NCI-H748 (cell line): ENCODE data around the gene MRFAP1L1.
"Not testable (repeated sequence)": the region's sequence is repeated elsewhere in the genome, so short reads cannot be mapped to it uniquely, and the experiment has no call there.

Experiments
- DNase-seq: peaks from one replicate; lab custom pipeline; 2025; ENCODE audit not compliant: unreplicated experiment; lab: John Stamatoyannopoulos, UW

The MRFAP1L1 gene

DNA sequence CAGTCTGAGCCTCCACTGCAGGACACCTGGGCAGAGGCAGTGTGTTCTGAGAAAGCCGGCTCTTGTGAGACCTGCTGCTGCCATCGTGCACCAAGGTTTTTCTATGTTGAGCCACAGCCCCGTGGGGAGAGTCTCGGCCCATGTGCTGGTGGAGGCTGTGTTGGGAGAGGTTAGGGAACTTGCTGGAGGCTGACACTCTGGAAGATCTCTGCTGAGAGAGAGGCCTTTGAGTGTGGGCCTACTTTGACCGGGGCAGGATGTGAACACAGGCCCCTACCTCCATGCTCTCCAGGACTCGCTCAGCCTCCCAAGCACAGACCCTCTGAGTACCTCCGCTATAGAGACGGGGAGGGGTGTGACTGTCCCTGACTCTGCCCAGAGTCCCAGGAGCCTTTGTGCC lies 17.3 kb downstream of the MRFAP1L1 start:
- DNase-seq: no peak

DNA sequence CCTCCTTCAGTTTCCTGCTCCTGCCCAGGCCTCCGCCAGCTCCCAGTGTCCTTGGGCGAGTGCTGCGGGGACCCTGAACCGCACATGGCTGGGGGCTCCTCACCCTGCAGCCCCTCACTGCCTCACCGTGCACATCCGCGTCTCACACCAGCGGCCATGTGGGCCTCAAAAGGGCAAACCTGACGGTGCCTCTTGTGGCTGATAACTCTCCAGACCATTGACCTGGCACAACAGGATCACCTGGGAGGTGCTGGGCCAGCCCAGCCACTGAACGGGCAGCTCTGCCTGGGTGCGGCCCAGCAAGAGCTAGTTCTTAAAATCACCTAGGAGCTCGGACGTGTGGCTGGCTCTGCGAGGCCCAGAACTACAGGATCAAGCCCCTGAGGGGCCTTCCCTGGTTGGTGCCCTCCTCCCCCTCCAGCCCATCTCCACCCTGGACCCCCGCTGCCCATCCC lies 20.1 kb downstream of the MRFAP1L1 start:
- DNase-seq: no peak

DNA sequence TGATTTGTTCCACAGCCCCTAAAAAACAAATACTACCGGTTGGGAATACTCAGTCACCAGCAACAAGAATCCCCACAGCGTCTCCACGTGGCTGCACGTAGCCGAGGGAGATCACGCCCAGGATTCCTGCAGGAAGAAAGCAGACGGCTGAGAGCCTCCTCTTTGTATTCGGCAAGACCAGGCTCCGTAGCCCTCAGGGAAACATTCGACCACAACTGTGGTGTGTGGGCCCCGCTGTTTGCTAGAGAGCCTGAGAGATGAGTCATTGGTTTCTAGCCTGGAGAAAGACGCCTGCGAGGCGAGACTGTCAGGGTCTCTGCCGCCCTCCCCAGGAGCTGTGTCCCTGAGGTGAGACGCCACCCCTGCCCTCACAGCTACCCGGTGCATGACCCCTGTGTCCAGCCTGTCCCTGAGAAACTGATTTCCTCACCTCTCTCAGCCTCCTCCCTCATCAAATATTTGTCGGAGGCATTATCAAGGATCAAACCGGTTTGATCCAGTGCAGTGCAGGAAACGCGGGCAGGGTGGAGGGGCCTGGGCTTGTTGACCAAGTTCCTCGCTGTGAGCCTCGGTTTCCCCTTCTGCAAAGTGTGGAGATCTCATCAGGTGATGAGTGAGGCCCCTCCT lies 20.7 kb downstream of the MRFAP1L1 start:
- no peak for DNase-seq

DNA sequence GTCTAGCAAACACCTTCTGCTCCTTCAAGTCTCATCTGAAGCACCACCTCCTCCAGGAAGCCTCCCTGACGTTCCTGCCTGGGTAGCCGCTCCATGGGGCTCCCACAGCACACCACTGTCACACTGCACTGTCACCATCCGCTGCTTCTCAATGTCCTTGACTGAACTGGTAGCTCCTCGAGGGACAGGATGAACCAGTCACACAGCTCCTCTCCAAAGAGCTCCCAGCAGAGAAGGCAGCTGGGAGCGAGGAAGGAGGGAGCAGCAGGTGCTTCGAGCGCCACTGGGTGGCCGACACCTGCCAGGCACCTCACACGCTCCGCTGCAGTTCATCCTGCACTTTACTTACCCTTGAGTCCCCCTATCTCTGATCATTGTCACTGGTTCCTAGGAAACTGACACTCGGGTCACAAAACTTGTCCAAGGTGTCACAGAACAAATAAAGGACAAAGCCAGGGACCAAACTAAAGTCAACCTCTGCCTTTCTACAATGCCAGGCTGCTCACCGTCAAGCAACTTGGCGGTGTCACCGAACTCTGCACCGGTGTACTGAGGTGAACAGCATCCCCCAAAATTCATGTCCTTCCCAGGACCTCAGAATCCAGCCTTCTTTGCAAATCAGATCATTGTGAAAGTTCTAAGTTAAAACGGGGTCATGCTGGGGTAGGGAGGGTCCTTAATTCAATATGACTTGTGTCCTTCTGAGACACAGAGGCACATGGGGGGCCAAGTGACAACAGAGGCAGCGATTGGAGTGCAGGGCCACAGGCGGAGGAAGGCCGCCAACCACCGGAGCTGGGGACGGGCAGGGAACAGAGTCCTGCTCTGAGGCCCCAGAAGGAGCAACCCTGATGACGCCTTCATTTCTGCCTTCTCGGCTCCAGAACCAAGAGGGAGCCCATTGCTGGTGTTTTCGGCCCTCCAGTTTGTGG lies 21.5 kb downstream of the MRFAP1L1 start:
- DNase-seq: peak; percentile 34

DNA sequence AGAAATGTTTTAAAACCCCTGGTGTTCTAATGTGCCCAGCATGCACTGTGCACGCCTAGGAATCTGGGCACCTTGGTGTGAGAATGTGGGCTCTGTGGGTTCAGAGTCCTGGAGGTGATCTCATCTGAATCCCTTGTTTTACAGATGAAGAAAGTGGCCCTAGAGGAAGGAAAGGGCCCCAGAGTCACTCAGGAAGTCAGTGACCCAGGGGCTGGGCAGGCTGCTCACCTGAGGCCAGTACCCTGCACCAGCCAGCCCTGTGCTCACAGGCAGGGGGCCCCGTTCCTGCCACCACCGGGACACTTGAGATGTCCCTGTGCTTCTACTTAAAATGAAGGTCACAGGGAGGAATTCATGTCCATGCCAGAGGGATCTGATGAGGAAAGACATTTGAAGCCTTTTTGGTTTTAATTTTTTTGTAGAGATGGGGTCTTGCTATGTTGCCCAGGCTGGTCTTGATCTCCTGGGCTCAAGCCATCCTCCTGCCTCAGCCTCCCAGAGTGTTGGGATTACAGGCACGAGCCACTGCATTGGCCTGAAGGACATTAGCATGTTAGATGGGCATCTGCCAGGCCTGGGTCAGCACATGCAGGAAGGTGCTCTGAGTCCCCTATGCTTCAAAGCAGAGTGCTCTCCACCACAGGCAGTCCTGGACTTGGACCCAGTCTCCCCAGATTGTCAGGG lies 23.4 kb downstream of the MRFAP1L1 start:
- DNase-seq: no peak

DNA sequence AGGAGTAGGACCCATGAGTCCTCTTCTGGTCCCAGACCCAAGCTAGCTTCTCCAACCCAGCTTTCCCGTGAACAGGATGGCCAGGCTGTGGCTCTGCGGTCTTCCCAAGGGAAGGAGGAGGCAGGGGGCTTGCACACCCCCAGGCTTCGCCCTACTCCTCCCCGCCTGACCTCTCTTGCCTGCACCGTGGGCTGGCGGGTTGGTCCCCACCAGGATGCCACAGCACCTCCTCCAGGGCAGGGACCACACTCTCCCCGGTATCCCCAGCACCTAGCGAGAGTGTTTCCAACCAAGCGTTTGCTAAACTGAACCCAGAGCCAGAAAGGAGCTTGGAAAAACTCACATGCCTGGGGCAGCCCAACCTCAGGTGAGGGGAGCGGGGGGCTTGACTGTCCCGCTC lies 25.0 kb downstream of the MRFAP1L1 start:
- DNase-seq: no peak

DNA sequence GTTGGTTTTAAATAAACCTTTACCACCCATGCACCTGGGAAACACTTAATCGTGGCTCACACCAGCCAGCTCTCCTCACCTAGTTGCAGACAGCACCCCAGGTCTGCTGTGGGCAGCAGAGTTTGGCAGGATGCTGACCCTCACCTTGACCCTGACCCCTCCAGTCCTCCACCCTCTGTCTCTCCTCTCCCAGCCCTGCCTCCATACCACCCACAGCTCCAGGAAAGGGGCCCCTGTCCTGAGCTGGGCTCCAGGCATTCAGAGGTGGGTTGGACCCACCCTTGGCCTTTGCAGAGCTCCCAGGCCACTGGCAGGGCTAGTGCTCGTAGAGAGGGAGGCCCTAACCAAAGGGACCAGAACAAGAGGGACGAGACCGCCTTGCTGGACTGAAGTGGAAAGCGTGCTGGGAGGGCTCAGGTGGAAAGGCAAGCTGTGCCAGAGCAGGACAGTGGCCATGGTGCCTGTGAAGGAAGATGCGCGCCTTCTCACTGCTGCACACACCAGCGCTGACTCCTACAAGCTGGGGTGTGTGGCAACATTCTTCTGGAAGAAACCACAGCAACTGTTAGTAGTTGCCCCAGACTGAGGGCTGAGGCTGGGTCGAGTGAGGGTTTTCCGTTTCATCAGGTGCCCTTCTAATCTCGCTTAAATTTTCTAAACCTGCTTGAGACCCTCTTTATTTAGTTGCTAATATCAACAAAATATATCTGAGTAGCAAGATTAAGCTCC lies 26.6 kb downstream of the MRFAP1L1 start:
- no peak for DNase-seq

DNA sequence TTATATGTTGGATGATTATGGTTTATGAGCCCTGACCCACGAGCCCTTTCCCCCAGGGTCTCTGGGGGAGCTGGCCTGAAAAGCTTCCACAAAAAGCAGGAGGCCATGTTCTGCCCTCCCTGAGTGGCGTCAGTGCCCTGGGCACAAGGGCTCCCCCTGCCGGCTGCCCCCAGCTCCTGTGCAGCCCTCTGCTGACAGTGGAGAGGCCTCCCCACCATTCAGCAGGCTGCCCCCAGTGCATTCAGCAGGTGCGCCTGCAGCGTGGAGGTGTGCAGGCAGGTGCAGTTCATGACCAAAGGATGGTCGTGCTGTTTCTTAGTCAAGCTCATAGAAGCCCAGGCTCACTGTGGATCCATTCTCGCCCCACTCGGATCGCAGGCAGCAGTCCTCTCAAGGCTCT lies 28.5 kb downstream of the MRFAP1L1 start:
- DNase-seq: no peak

DNA sequence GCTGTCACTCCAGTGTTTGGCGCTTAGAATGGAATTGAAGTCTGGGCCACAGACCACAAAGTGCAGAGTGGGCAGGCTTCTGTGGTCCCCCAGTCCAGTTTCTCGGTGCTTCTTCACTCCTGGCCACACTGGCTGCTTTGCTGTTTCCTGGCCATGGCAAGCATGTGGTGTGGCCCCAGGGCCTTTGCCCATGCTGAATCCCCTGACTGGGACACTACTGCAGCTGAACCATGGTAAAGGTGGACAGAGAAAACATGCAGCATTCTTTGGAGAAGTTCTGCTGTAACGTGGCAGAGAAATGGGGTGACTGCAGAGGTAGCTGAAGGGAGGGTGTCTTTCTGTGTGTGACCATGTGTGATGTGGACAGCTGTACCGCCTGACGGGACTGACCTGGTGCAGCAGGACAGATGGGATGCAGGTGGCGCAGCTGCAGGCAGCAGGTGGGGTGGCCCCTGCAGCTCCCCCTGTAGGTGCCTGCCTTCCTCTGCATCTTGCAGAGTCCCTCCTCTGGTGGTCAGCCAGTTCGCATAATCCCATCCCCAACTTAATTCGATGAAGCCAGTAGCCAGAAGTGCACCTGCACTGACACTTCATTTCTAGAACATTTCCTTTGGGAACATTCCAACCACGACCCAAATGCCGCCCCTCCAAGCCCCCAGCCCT lies 29.2 kb downstream of the MRFAP1L1 start:
- no peak for DNase-seq

DNA sequence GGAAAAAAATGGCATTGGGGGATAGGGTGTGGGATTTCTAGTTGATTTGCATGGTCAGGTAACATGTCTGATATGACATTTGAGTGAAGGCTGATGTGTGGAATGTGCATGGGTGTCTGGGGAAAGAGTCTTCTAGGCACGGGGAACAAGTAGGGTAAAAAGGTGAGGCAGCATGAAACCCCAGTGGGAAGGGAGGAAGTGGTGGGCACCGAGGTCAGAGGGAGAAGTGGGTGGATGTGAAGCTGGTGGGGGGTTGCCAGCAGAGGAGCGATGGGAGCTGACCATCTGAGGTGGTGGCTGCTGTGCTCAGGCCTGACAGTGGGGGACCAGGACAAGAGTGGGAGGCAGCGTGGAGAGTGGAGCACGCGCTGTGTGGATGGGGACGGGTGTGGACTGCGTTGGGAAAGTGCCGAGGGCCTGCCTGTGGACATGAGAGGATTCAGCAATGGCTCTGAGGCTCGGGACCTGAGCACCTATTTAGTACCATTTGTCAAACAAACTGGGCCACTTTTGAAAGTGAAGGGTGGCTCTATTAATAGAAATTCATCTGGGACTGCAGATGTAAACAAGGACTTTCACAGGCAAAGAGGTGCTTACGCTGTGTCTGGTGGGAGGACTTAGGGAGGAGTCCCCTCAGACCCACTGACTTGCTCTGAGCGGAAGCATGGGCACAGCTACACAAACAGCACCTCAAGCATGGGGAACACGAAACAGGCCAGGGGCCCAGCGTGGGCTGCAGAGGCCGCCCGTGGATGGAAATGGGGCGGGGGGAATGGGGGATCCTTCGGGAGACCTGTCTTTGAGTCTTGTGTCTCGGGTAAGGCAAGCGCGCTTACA lies 32.7 kb downstream of the MRFAP1L1 start:
- no peak for DNase-seq

DNA sequence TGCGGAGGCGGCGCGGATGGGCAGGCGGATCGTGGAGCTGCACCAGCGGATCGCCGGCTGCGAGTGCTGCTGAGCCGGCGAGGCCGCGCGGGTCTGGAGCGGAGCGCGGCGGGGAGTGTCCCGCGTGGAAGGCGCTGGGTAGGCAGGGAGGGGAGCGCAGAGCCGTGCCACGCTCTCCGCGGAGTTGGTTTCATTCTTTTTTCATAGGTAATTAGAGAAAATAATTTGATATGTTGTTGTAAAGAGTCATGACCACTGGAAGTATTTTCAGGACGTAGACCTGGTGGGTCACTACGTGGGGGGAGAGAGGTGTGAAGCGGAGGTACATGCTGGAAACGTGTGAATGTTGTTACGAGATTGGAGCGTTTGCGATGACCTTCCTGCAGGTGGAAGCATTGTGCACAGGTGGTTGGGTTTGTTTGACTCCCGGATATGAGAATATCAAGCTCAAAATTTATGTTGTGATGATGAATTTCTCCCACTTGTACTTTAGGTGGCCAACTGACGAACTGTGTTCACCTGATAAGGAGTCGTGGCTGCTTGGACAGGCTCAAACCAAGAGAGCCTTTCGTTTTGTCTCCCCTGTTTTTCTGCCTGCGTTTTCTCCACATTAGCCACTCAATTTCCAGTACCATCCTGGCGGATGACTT lies 35.0 kb downstream of the MRFAP1L1 start:
- peak; percentile 63 for DNase-seq

DNA sequence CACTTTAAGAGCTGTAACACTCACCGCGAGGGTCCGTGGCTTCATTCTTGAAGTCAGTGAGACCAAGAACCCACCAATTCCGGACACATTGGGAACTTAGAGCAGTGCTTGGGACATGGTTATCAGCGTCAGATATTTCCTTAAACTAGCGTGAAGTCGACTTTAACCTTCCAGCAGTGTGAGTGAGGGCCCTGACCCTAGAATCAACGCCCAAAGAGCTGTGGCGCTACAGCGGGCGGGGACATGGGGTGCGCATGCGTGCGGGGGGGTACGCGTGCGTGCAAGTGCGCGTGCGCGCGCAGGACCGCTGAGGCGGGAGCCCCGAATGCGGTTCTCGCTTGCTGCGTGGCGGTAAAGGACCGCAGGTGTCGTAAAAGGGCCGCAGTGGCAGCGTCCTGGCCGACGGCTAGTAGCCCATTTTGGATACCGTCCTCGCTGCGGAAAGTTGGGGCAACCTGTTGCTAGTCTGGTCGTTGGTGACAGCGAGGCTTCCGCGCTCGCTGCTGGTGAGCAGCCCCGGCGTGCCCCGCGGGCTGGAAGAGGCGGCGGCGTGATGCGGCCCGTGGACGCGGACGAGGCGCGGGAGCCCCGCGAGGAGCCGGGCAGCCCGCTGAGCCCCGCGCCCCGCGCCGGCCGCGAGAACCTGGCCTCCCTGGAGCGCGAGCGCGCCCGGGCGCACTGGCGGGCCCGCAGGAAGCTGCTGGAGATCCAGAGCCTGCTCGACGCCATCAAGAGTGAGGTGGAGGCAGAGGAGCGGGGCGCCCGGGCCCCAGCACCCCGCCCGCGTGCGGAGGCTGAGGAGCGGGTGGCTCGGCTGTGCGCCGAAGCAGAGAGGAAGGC lies 35.8 kb downstream of the MRFAP1L1 start:
- DNase-seq: peak; percentile 90

DNA sequence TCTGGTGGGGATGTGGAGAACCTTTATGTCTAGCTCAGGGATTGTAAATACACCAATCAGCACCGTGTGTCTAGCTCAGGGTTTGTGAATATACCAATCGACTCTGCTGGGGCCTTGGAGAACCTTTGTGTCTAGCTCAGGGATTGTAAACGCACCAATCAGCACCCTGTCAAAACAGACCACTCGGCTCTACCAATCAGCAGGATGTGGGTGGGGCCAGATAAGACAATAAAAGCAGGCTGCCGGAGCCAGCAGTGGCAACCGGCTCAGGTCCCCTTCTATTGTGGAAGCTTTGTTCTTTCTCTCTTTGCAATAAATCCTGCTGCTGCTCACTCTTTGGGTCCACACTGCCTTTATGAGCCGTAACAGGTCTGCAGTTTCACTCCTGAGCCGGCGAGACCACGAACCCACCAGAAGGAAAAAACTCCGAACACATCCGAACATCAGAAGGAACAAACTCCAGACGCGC lies 36.4 kb downstream of the MRFAP1L1 start:
- DNase-seq: peak; percentile 35

DNA sequence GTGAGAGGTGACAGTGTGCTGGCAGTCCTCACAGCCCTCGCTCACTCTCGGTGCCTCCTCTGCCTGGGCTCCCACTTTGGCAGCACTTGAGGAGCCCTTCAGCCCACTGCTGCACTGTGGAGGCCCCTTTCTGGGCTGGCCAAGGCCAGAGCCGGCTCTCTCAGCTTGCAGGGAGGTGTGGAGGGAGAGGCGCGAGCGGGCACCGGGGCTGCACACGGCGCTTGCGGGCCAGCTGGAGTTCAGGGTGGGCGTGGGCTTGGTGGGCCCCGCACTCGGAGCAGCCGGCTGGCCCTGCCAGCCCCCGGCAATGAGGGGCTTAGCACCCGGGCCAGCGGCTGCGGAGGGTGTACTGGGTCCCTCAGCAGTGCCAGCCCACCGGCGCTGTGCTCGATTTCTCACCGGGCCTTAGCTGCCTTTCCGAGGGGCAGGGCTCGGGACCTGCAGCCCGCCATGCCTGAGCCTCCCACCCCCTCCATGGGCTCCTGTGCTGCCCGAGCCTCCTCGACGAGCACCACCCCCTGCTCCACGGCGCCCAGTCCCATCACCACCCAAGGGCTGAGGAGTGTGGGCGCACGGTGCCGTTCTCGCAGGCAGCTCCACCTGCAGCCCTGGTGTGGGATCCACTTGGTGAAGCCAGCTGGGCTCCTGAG lies 37.0 kb downstream of the MRFAP1L1 start:
- not testable (repeated sequence) for DNase-seq

DNA sequence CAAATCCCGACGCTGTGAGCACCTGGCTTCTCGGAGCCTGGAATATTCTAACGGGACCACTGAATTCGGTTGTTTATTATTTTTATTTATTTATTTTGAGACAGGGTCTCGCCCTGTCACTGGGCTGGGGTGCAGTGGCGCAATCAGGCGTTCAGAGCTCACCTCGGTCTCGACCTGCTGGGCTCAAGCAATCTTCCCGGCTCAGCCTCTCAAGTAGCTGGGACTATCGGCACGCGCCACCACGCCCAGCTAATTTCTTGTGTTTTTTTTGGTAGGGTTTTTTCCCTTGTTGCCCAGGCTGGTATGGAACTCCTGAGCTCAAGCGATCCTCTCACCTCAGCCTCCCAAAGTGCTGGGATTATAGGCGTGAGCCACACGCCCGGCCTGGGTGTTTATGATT lies 37.5 kb downstream of the MRFAP1L1 start:
- DNase-seq: no peak

DNA sequence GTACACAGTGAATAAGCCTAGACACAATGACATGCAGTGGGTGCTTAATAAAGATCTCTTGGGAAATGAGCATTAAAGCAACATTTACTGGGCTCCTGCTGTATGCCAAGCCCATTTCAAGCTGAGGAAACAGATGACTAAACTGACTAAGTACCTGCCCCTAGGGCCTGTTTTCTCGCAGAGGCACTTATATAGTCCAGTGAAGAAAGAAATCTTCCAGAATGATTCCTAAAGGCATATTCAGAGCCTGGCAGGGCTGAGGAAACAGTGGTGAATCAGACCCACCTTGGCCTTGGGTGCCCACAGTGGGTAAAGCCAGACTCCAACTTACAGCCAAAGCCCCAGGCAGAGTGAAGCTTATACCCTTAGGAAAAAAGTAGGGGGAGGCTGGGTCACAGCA lies 38.0 kb downstream of the MRFAP1L1 start:
- DNase-seq: no peak

DNA sequence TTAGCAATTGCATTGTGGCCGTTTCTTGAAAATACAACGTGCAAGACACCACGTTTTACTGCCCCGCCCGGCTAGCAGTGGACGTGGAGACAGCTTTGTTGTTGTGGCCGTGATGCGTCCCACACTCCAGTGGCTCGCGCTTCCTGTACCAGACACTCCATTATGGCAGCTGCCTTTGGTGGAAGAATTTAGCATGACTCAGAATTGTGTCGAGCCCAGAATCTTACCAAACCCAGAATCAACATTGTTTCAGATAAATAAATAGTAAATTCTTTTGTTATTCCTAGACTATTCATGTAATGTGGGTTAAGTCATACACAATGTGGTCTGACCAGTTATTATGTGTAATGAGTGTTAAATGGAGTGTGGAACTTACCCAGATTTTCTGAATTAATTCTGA lies 41.3 kb downstream of the MRFAP1L1 start:
- DNase-seq: peak; percentile 75

DNA sequence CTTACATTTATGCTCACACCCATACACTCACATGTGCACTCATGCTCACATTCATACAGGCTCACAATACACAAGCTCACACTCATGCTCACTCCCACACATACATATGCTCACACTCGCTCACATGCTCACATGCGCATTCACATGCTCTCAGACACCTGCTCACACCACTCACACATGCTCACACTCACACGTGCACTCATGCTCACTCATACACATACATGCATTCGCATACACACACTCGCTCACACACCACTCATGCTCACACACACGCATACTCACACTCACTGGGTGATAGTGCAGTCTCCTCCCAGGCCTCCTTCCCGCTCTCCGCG lies 44.4 kb downstream of the MRFAP1L1 start:
- no peak for DNase-seq
